ENCODE measurements around the gene CLDN18. TPM values are rescaled to one million over a fixed set of nuclear protein-coding genes. Genes with fewer than 3 reads are reported as not detected.

Gene CLDN18
- total and polyA plus RNA-seq, 10 of the 15 experiments (the other 5 are each of a cell fraction or from before 2014, with no cell fraction given) = 0.05 to 0.28 (median 0.18) TPM; not detected in 1

DNA sequence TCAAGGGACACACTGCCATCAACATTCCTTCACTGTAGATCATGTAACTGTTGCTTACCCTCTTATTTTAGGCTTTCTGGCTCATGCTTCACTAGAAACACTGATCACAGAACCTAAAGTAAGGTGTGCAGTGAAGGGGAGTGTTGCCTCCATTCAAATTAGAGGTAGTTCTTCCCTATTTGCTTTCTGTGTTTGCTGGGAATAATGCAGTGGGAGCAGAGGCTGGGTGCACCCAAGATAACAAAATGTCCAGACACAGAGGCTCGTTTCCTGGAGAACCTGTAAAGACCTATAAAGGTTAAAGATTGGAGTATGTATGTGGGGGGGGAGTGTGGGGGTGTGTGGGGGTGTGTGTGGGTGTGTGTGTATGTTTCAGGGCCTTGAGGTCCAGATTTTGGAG, 2.1 kb upstream of the CLDN18 start:
- Histone ChIP-seq H3K27ac (ENCODE audit: control insufficient read depth, insufficient read depth) (no peak overlapping the region), H2AFZ (ENCODE audit: control insufficient read depth, low read depth, low read length) (no peak overlapping the region), H3K4me2 (ENCODE audit: control insufficient read depth, insufficient read depth) (no peak overlapping the region), H3K79me2 (ENCODE audit: control insufficient read depth, insufficient read depth, low read length) (no peaks in the 10 kb centered on the region), H3K4me1 (ENCODE audit: control insufficient read depth, insufficient read depth, low read length) (no peaks in the 10 kb centered on the region), H3K36me3 (ENCODE audit: control insufficient read depth in 2 of 2, insufficient read depth in 2 of 2, low read length in 1 of 2) (no peaks in the 10 kb centered on the region), H3K27me3 (replicated peaks in 1 of 2; ENCODE audit: control insufficient read depth in 2 of 2, insufficient read depth in 2 of 2, low read length in 1 of 2) (no peaks in the 10 kb centered on the region), H3K4me3 (no peak overlapping the region), H4K20me1 (ENCODE audit: control insufficient read depth, insufficient read depth) (no peaks in the 10 kb centered on the region), H3K9ac (ENCODE audit: control insufficient read depth, insufficient read depth, low read length) (no peak overlapping the region), H3K9me3 (replicated peaks; ENCODE audit: control insufficient read depth, insufficient read depth, low read length) (no peaks in the 10 kb centered on the region; the same call in 2 of the 3 replicates)
- no peak for DNase-seq (ENCODE audit: low read depth, low spot score)
- in situ Hi-C loops (cut with MboI) (no loop called here), intact Hi-C loops (cut with micrococcal nuclease; ENCODE audit: unreplicated experiment) (no loop called here)
- BruUV-seq (replicated peaks) = no TSS peak
- CTCF ChIA-PET = no interaction called here
- SMC1A ChIA-PET (ENCODE audit: uncharacterized antibody, unreplicated experiment) = interaction anchor here (0.6 to 1.2 kb wide), 2 partner anchors 12 to 16 kb away, joined by 3 read pairs; no protein-coding TSS in a partner anchor
- RAD21 ChIA-PET (ENCODE audit: unreplicated experiment) = no interaction called here
- WGBS (ENCODE audit: insufficient coverage, insufficient replicate concordance, low lambda C conversion rate, missing lambda C conversion rate) = 0% methylated on average over 1 of the region's 1 CpG
- TF ChIP-seq, protein P1, sequence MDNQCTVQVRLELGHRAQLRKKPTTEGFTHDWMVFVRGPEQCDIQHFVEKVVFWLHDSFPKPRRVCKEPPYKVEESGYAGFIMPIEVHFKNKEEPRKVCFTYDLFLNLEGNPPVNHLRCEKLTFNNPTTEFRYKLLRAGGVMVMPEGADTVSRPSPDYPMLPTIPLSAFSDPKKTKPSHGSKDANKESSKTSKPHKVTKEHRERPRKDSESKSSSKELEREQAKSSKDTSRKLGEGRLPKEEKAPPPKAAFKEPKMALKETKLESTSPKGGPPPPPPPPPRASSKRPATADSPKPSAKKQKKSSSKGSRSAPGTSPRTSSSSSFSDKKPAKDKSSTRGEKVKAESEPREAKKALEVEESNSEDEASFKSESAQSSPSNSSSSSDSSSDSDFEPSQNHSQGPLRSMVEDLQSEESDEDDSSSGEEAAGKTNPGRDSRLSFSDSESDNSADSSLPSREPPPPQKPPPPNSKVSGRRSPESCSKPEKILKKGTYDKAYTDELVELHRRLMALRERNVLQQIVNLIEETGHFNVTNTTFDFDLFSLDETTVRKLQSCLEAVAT (IDR thresholded peaks at IDR 0.05) = no peak
- ATAC-seq = no peak
- no peak for FAIRE-seq
- POLR2A ChIA-PET = no interaction called here

DNA sequence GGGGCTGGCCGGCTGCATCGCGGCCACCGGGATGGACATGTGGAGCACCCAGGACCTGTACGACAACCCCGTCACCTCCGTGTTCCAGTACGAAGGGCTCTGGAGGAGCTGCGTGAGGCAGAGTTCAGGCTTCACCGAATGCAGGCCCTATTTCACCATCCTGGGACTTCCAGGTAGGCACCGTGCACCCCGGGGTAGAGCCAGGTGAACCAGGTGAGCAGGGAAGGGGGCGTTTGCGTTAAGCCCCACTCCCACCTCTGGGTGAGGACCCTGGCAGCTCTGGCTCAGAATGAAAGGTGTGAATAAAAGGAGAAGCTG, 267 bp downstream of the CLDN18 start:
- 78% methylated on average over 14 of the region's 14 CpGs for WGBS (ENCODE audit: insufficient coverage, insufficient replicate concordance, low lambda C conversion rate, missing lambda C conversion rate)
- TF ChIP-seq LARP7 (IDR thresholded peaks at IDR 0.05) (no peak), TCF7 (IDR thresholded peaks at IDR 0.05; ENCODE audit: borderline replicate concordance) (no peak), RFX5 (IDR thresholded peaks at IDR 0.05; ENCODE audit: low read depth, low read length) (no peak), CEBPZ (IDR thresholded peaks at IDR 0.05; ENCODE audit: low read depth, low read length) (no peak), SMAD5 (IDR thresholded peaks at IDR 0.05; ENCODE audit: low read depth) (no peak), SMC3 (IDR thresholded peaks at IDR 0.05; ENCODE audit: borderline replicate concordance, low read length) (no peak), PML (IDR thresholded peaks at IDR 0.05; ENCODE audit: low read length) (no peak)
- TF ChIP-seq, protein P2, sequence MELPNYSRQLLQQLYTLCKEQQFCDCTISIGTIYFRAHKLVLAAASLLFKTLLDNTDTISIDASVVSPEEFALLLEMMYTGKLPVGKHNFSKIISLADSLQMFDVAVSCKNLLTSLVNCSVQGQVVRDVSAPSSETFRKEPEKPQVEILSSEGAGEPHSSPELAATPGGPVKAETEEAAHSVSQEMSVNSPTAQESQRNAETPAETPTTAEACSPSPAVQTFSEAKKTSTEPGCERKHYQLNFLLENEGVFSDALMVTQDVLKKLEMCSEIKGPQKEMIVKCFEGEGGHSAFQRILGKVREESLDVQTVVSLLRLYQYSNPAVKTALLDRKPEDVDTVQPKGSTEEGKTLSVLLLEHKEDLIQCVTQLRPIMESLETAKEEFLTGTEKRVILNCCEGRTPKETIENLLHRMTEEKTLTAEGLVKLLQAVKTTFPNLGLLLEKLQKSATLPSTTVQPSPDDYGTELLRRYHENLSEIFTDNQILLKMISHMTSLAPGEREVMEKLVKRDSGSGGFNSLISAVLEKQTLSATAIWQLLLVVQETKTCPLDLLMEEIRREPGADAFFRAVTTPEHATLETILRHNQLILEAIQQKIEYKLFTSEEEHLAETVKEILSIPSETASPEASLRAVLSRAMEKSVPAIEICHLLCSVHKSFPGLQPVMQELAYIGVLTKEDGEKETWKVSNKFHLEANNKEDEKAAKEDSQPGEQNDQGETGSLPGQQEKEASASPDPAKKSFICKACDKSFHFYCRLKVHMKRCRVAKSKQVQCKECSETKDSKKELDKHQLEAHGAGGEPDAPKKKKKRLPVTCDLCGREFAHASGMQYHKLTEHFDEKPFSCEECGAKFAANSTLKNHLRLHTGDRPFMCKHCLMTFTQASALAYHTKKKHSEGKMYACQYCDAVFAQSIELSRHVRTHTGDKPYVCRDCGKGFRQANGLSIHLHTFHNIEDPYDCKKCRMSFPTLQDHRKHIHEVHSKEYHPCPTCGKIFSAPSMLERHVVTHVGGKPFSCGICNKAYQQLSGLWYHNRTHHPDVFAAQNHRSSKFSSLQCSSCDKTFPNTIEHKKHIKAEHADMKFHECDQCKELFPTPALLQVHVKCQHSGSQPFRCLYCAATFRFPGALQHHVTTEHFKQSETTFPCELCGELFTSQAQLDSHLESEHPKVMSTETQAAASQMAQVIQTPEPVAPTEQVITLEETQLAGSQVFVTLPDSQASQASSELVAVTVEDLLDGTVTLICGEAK (IDR thresholded peaks at IDR 0.05; ENCODE audit: borderline replicate concordance) = no peak

More for the DNA sequence above, 267 bp downstream of the CLDN18 start:
- DNase-seq (ENCODE audit: low read depth, low spot score) (no peak), ATAC-seq (no peak), FAIRE-seq (no peak)
- BruUV-seq (replicated peaks) = no TSS peak
- POLR2A ChIA-PET = interaction anchor here (1.3 kb wide), 1 partner anchor 13 kb away, joined by 3 read pairs; no protein-coding TSS in a partner anchor
- Histone ChIP-seq H3K27ac (ENCODE audit: control insufficient read depth, insufficient read depth) (no peak overlapping the region), H3K4me1 (ENCODE audit: control insufficient read depth, insufficient read depth, low read length) (no peaks in the 10 kb centered on the region), H3K4me3 (no peak overlapping the region), H3K36me3 (ENCODE audit: control insufficient read depth in 2 of 2, insufficient read depth in 2 of 2, low read length in 1 of 2) (no peaks in the 10 kb centered on the region), H3K27me3 (replicated peaks in 1 of 2; ENCODE audit: control insufficient read depth in 2 of 2, insufficient read depth in 2 of 2, low read length in 1 of 2) (no peaks in the 10 kb centered on the region), H3K9ac (ENCODE audit: control insufficient read depth, insufficient read depth, low read length) (no peak overlapping the region), H3K79me2 (ENCODE audit: control insufficient read depth, insufficient read depth, low read length) (no peaks in the 10 kb centered on the region), H2AFZ (ENCODE audit: control insufficient read depth, low read depth, low read length) (no peak overlapping the region), H3K9me3 (replicated peaks; ENCODE audit: control insufficient read depth, insufficient read depth, low read length) (no peaks in the 10 kb centered on the region; the same call in 2 of the 3 replicates), H3K4me2 (ENCODE audit: control insufficient read depth, insufficient read depth) (no peak overlapping the region), H4K20me1 (ENCODE audit: control insufficient read depth, insufficient read depth) (no peaks in the 10 kb centered on the region)
- intact Hi-C loops (cut with micrococcal nuclease; ENCODE audit: unreplicated experiment) = no loop called here
- CTCF ChIA-PET = interaction anchor here (1.5 kb wide), 1 partner anchor 9 kb away, joined by 3 read pairs; no protein-coding TSS in a partner anchor
- in situ Hi-C loops (cut with MboI) = no loop called here
- SMC1A ChIA-PET (ENCODE audit: uncharacterized antibody, unreplicated experiment) = interaction anchor here (1.1 kb wide), 1 partner anchor 21 kb away, joined by 3 read pairs; no protein-coding TSS in a partner anchor
- RAD21 ChIA-PET (ENCODE audit: unreplicated experiment) = no interaction called here

Measured in GM12878 (cell line).